NB4 (cell line): ENCODE results near the gene CELF4.

ENCODE experiments used
- DNase-seq: peaks from one replicate; pipeline ENCODE4 v3.0.0; 2010; ENCODE audit warnings: low read depth
- H3K4me3 ChIP-seq: one replicate; pipeline ENCODE4 v1.5.1; 2011; ENCODE audit warnings: mild to moderate bottlenecking, low read depth, low read length, moderate library complexity
- CTCF ChIP-seq: IDR thresholded peaks from one replicate; pipeline ENCODE4 v1.5.1; 2012; ENCODE audit warnings: low read depth, low read length
- MAX ChIP-seq: IDR thresholded peaks from 2 replicates; pipeline ENCODE4 v1.6.1; 2011; ENCODE audit warnings: low read depth, low read length
- MYC ChIP-seq: IDR thresholded peaks from 2 replicates; pipeline ENCODE4 v1.6.1; 2011; ENCODE audit warnings: low read depth, low read length
- POLR2A ChIP-seq: IDR thresholded peaks from 2 replicates; pipeline ENCODE4 v1.6.1; 2011; ENCODE audit warnings: mild to moderate bottlenecking; ENCODE audit not compliant: insufficient read length; ENCODE audit errors: extremely low read depth

CELF4 gene

GRCh38 chr18:37450434-37451132 lies 115.0 kb downstream of the CELF4 start:
- no peak for DNase-seq
- H3K4me3 ChIP-seq: no peak overlapping the region
- TF ChIP-seq CTCF (no peak), POLR2A (no peak), MAX (no peak), MYC (no peak)

- TF ChIP-seq MYC: no peak
- TF ChIP-seq CTCF: no peak
- no peak for TF ChIP-seq MAX
- no peak for TF ChIP-seq POLR2A
- DNase-seq: no peak
- no peak overlapping the region for H3K4me3 ChIP-seq
Measured at GRCh38 chr18:37449618-37450017, 116.0 kb downstream of the CELF4 start.

GRCh38 chr18:37448946-37449345 lies 116.7 kb downstream of the CELF4 start:
- no peak for DNase-seq
- TF ChIP-seq POLR2A (no peak), CTCF (no peak), MAX (no peak), MYC (no peak)
- H3K4me3 ChIP-seq: no peak overlapping the region

GRCh38 chr18:37447962-37448888 lies 117.4 kb downstream of the CELF4 start:
- no peak for DNase-seq
- H3K4me3 ChIP-seq: no peak overlapping the region
- TF ChIP-seq POLR2A: no peak
- no peak for TF ChIP-seq MAX
- TF ChIP-seq CTCF: no peak
- TF ChIP-seq MYC: no peak

- H3K4me3 ChIP-seq: no peak overlapping the region
- DNase-seq: no peak
- TF ChIP-seq CTCF (no peak), MAX (no peak), MYC (no peak), POLR2A (no peak)
Measured at GRCh38 chr18:37445836-37446235, 119.8 kb downstream of the CELF4 start.
